Measurements from ENCODE around the gene CENPB.

Gene CENPB

GRCh38 chr20:3819411-3820047 is 33.0 kb upstream of the CENPB start:
- no peaks in the 10 kb centered on the region for H3K79me2 ChIP-seq (ENCODE audit: insufficient read depth, low read length)
- peak overlapping the region; percentile 62 for H3K4me3 ChIP-seq (ENCODE audit: low read depth, low read length, poor library complexity, severe bottlenecking)
- no peaks in the 10 kb centered on the region for H3K27me3 ChIP-seq (ENCODE audit: insufficient read depth, low read length)
- H3K27ac ChIP-seq (ENCODE audit: low read depth, low read length, poor library complexity, severe bottlenecking): peak overlapping the region; percentile 76
- H3F3A ChIP-seq (ENCODE audit: insufficient read depth, low read length): no peaks in the 10 kb centered on the region
- no peaks in the 10 kb centered on the region for H3K9me3 ChIP-seq (ENCODE audit: low read length)
- H3K9ac ChIP-seq (ENCODE audit: low read length): peak overlapping the region; percentile 72
- peaks cover 27% of the 10 kb centered on the region for H3K4me1 ChIP-seq (ENCODE audit: insufficient read depth, low read length, severe bottlenecking)
- H2AFZ ChIP-seq (ENCODE audit: low read length): peak overlapping the region; percentile 96; the same call in 1 of the 2 replicates
- peaks cover 16% of the 10 kb centered on the region; the same call in 1 of the 2 replicates for H3K36me3 ChIP-seq (ENCODE audit: insufficient read depth, low read length)
- no peaks in the 10 kb centered on the region for H3K9me2 ChIP-seq (ENCODE audit: low read depth, low read length)
- peak overlapping the region; percentile 59 for H3K4me2 ChIP-seq (ENCODE audit: low read length)
- TF ChIP-seq EZH2 (IDR thresholded peaks at IDR 0.05; ENCODE audit: borderline replicate concordance, low read length) (no peak), CTCF (IDR thresholded peaks at IDR 0.05; ENCODE audit: low read length) (no peak)
- H4K20me1 ChIP-seq (ENCODE audit: insufficient read depth, low read length): no peaks in the 10 kb centered on the region

GRCh38 chr20:3818155-3819151 is 31.9 kb upstream of the CENPB start:
- Histone ChIP-seq H2AFZ (ENCODE audit: low read length) (no peak overlapping the region), H3K9me2 (ENCODE audit: low read depth, low read length) (no peaks in the 10 kb centered on the region), H3K36me3 (ENCODE audit: insufficient read depth, low read length) (peaks cover 11% of the 10 kb centered on the region; the same call in 1 of the 2 replicates), H4K20me1 (ENCODE audit: insufficient read depth, low read length) (no peaks in the 10 kb centered on the region), H3K4me2 (ENCODE audit: low read length) (no peak overlapping the region; the same call in 1 of the 2 replicates), H3K27ac (ENCODE audit: low read depth, low read length, poor library complexity, severe bottlenecking) (no peak overlapping the region), H3K9ac (ENCODE audit: low read length) (no peak overlapping the region; the same call in 1 of the 2 replicates), H3K9me3 (ENCODE audit: low read length) (no peaks in the 10 kb centered on the region), H3K4me3 (ENCODE audit: low read depth, low read length, poor library complexity, severe bottlenecking) (no peak overlapping the region), H3K79me2 (ENCODE audit: insufficient read depth, low read length) (no peaks in the 10 kb centered on the region), H3K4me1 (ENCODE audit: insufficient read depth, low read length, severe bottlenecking) (peaks cover 32% of the 10 kb centered on the region), H3F3A (ENCODE audit: insufficient read depth, low read length) (no peaks in the 10 kb centered on the region), H3K27me3 (ENCODE audit: insufficient read depth, low read length) (no peaks in the 10 kb centered on the region; the same call in 1 of the 2 replicates)
- TF ChIP-seq CTCF (IDR thresholded peaks at IDR 0.05; ENCODE audit: low read length) (peak; percentile 65), EZH2 (IDR thresholded peaks at IDR 0.05; ENCODE audit: borderline replicate concordance, low read length) (no peak)

- Histone ChIP-seq H3K4me2 (ENCODE audit: low read length) (no peak overlapping the region), H3K4me3 (ENCODE audit: low read depth, low read length, poor library complexity, severe bottlenecking) (no peak overlapping the region), H3K27ac (ENCODE audit: low read depth, low read length, poor library complexity, severe bottlenecking) (no peak overlapping the region), H3K9me3 (ENCODE audit: low read length) (no peaks in the 10 kb centered on the region), H3K4me1 (ENCODE audit: insufficient read depth, low read length, severe bottlenecking) (peaks cover 39% of the 10 kb centered on the region), H3F3A (ENCODE audit: insufficient read depth, low read length) (no peaks in the 10 kb centered on the region), H4K20me1 (ENCODE audit: insufficient read depth, low read length) (no peaks in the 10 kb centered on the region), H2AFZ (ENCODE audit: low read length) (no peak overlapping the region), H3K9me2 (ENCODE audit: low read depth, low read length) (no peaks in the 10 kb centered on the region), H3K36me3 (ENCODE audit: insufficient read depth, low read length) (no peaks in the 10 kb centered on the region), H3K9ac (ENCODE audit: low read length) (no peak overlapping the region), H3K79me2 (ENCODE audit: insufficient read depth, low read length) (no peaks in the 10 kb centered on the region), H3K27me3 (ENCODE audit: insufficient read depth, low read length) (no peaks in the 10 kb centered on the region; the same call in 1 of the 2 replicates)
- TF ChIP-seq CTCF (IDR thresholded peaks at IDR 0.05; ENCODE audit: low read length) (no peak), EZH2 (IDR thresholded peaks at IDR 0.05; ENCODE audit: borderline replicate concordance, low read length) (no peak)
Measured at GRCh38 chr20:3815703-3816315, 29.3 kb upstream of the CENPB start.
